Endothelial cell (in vitro differentiated cells): Measurements from ENCODE around the gene FBP1. TPM values are rescaled to one million over a fixed set of nuclear protein-coding genes. Genes with fewer than 3 reads are reported as not detected.

ENCODE experiments used
- total RNA-seq: library from RNA; stranded (reverse); fragmentation: NEBNext Ultra II Directional; extraction: Animal tissue kit (Norgen Biotek cat#: 25700); gene quantifications from one replicate; pipeline ENCODE4 v1.2.1, GENCODE V29; 2021; ENCODE audit not compliant: unreplicated experiment

Gene FBP1
- total RNA-seq, 1 donor from 2014 or later = not detected

Other genes starting within 250 kb of the FBP1 start
- 1.3 TPM for gene PCAT7, start 84.4 kb downstream of the FBP1 start, total RNA-seq
- 0.28 TPM for gene FBP2, start 45.7 kb downstream of the FBP1 start, total RNA-seq
- gene AOPEP, start 87.2 kb upstream of the FBP1 start, total RNA-seq = 22.1 TPM